HG03521 (cell line): Measurements from ENCODE around the gene STH.

Experiments used
- ATAC-seq: cut with Tn5 transposase; IDR thresholded peaks from one replicate; pipeline ENCODE4 v1.9.1; 2021; ENCODE audit warnings: mild to moderate bottlenecking, moderate library complexity; ENCODE audit not compliant: unreplicated experiment

STH gene

GRCh38 chr17:46025060-46025459, 26.0 kb downstream of the STH start:
- ATAC-seq: no peak

GRCh38 chr17:46025510-46026165, 26.6 kb downstream of the STH start:
- no peak for ATAC-seq

- no peak for ATAC-seq
These were observed 27.4 kb downstream of the STH start for GRCh38 chr17:46026166-46027047.

- no peak for ATAC-seq
These were observed 28.3 kb downstream of the STH start for GRCh38 chr17:46027048-46027975.

GRCh38 chr17:46027976-46028325, 28.9 kb downstream of the STH start:
- no peak for ATAC-seq

- ATAC-seq: no peak
These were observed 29.3 kb downstream of the STH start for GRCh38 chr17:46028374-46028773.

- no peak for ATAC-seq
These were observed 30.0 kb downstream of the STH start for GRCh38 chr17:46028981-46029565.

- no peak for ATAC-seq
These were observed 30.6 kb downstream of the STH start for GRCh38 chr17:46029627-46030026.

GRCh38 chr17:46030752-46031151, 31.7 kb downstream of the STH start:
- no peak for ATAC-seq

GRCh38 chr17:46031440-46031839, 32.4 kb downstream of the STH start:
- ATAC-seq: no peak

- ATAC-seq: no peak
These were observed 32.9 kb downstream of the STH start for GRCh38 chr17:46031920-46032319.

- no peak for ATAC-seq
These were observed 33.9 kb downstream of the STH start for GRCh38 chr17:46032909-46033308.

- ATAC-seq: no peak
These were observed 34.3 kb downstream of the STH start for GRCh38 chr17:46033392-46033791.

GRCh38 chr17:46035112-46035818, 36.2 kb downstream of the STH start:
- no peak for ATAC-seq

GRCh38 chr17:46036491-46036890, 37.4 kb downstream of the STH start:
- ATAC-seq: no peak

GRCh38 chr17:46037722-46038255, 38.7 kb downstream of the STH start:
- ATAC-seq: no peak

- no peak for ATAC-seq
These were observed 39.4 kb downstream of the STH start for GRCh38 chr17:46038414-46038813.

- ATAC-seq: no peak
These were observed 39.9 kb downstream of the STH start for GRCh38 chr17:46038937-46039336.

GRCh38 chr17:46039592-46040186, 40.6 kb downstream of the STH start:
- ATAC-seq: no peak

GRCh38 chr17:46042246-46042645, 43.2 kb downstream of the STH start:
- no peak for ATAC-seq
